ENCODE data around the gene LEUTX. TPM values are rescaled to one million over a fixed set of nuclear protein-coding genes. Genes with fewer than 3 reads are reported as not detected.
A peak's percentile ranks its signal among the peaks of the same experiment; 100 is the strongest.

Gene LEUTX
- total RNA-seq, 1 donor from 2014 or later, result not detected

GRCh38 chr19:39824143-39825092 lies 45.8 kb downstream of the LEUTX start:
- peak; percentile 93 for DNase-seq (ENCODE audit: low spot score)

GRCh38 chr19:39825093-39825463 lies 46.4 kb downstream of the LEUTX start:
- DNase-seq (ENCODE audit: low spot score), result no peak

- no peak for DNase-seq (ENCODE audit: low spot score)
Measured at GRCh38 chr19:39825531-39826076, 47.0 kb downstream of the LEUTX start.

GRCh38 chr19:39826311-39826945 lies 47.8 kb downstream of the LEUTX start:
- no peak for DNase-seq (ENCODE audit: low spot score)

GRCh38 chr19:39827216-39827615 lies 48.6 kb downstream of the LEUTX start:
- no peak for DNase-seq (ENCODE audit: low spot score)

- no peak for DNase-seq (ENCODE audit: low spot score)
Measured at GRCh38 chr19:39828015-39828653, 49.5 kb downstream of the LEUTX start.

GRCh38 chr19:39828654-39829032 lies 50.0 kb downstream of the LEUTX start:
- DNase-seq (ENCODE audit: low spot score), result no peak

- no peak for DNase-seq (ENCODE audit: low spot score)
Measured at GRCh38 chr19:39829702-39830275, 51.1 kb downstream of the LEUTX start.

GRCh38 chr19:39830406-39830805 lies 51.8 kb downstream of the LEUTX start:
- DNase-seq (ENCODE audit: low spot score), result no peak

- DNase-seq (ENCODE audit: low spot score), result no peak
Measured at GRCh38 chr19:39830847-39831246, 52.2 kb downstream of the LEUTX start.

- DNase-seq (ENCODE audit: low spot score), result no peak
Measured at GRCh38 chr19:39831679-39832078, 53.0 kb downstream of the LEUTX start.

- no peak for DNase-seq (ENCODE audit: low spot score)
Measured at GRCh38 chr19:39832341-39833083, 53.9 kb downstream of the LEUTX start.

GRCh38 chr19:39833160-39833463 lies 54.5 kb downstream of the LEUTX start:
- no peak for DNase-seq (ENCODE audit: low spot score)

GRCh38 chr19:39833464-39834286 lies 55.0 kb downstream of the LEUTX start, which contains the start of gene DYRK1B:
DYRK1B (minus strand) TSS chr19:39834162; CDS start chr19:39831867, 2,295 bp downstream.
- DNase-seq (ENCODE audit: low spot score), result peak; percentile 98

- DNase-seq (ENCODE audit: low spot score), result no peak
Measured at GRCh38 chr19:39834287-39834841, 55.7 kb downstream of the LEUTX start.

Other genes starting within 250 kb of the LEUTX start
- 2.6 TPM for gene EID2B, start 246.0 kb upstream of the LEUTX start, total RNA-seq
- gene EID2, start 238.7 kb upstream of the LEUTX start, total RNA-seq, result 15.0 TPM
- gene LGALS13, start 176.3 kb upstream of the LEUTX start, total RNA-seq, result not detected
- not detected for gene LGALS16, start 122.9 kb upstream of the LEUTX start, total RNA-seq
- gene LGALS14, start 74.4 kb upstream of the LEUTX start, total RNA-seq, result not detected
- gene CLC, start 40.8 kb upstream of the LEUTX start, total RNA-seq, result 0.35 TPM
- gene DYRK1B, start 55.3 kb downstream of the LEUTX start, total RNA-seq, result 35.8 TPM
- 92.6 TPM for gene FBL, start 67.5 kb downstream of the LEUTX start, total RNA-seq
- gene FCGBP, start 155.8 kb downstream of the LEUTX start, total RNA-seq, result 4,969 TPM
- gene PSMC4, start 192.3 kb downstream of the LEUTX start, total RNA-seq, result 91.1 TPM
- gene ZNF546, start 218.2 kb downstream of the LEUTX start, total RNA-seq, result 7.0 TPM

All from mucosa of gallbladder (tissue), 1 donor.